Testis (tissue), 3 donors: ENCODE results near the gene HMMR. TPM values are rescaled to one million over a fixed set of nuclear protein-coding genes. Genes with fewer than 3 reads are reported as not detected.
"Not testable (repeated sequence)": the region's sequence is repeated elsewhere in the genome, so short reads cannot be mapped to it uniquely, and the experiment has no call there.

Experiments
- DNase-seq: peaks from one replicate; pipeline ENCODE4 v3.0.0-alpha.2; 2019
- H3K27ac ChIP-seq, 2 donors: fragments of 200-600 bp; sonication (generic); one replicate each; pipeline ENCODE4 v1.5.1; 2019
- H3K27me3 ChIP-seq: fragments of 200-600 bp; sonication (generic); one replicate; pipeline ENCODE4 v1.5.1; 2019
- H3K36me3 ChIP-seq: fragments of 200-600 bp; sonication (generic); one replicate; pipeline ENCODE4 v1.5.1; 2017; ENCODE audit warnings: low read depth; ENCODE audit errors: missing control alignments
- H3K4me1 ChIP-seq: fragments of 200-600 bp; sonication (generic); one replicate; pipeline ENCODE4 v1.5.1; 2019
- H3K4me3 ChIP-seq, 2 donors: fragments of 200-600 bp; sonication (generic); one replicate each; pipeline ENCODE4 v1.5.1; 2017 to 2019
- H3K9me3 ChIP-seq: fragments of 200-600 bp; sonication (generic); one replicate; pipeline ENCODE4 v1.5.1; 2017
- CTCF ChIP-seq, 3 experiments: fragments of 450-650 bp in 2 of 3; fragments of 200-600 bp in 1 of 3; sonication (generic) in 1 of 3; IDR thresholded peaks; one replicate each; pipeline ENCODE4 v1.5.1; 2016 to 2019; ENCODE audit warnings: antibody characterized with exemption in 3 of 3, mild to moderate bottlenecking in 2 of 3, moderate library complexity in 1 of 3
- POLR2A ChIP-seq: fragments of 450-650 bp; IDR thresholded peaks from one replicate; pipeline ENCODE4 v1.6.1; 2017; ENCODE audit warnings: antibody characterized with exemption, mild to moderate bottlenecking, moderate library complexity
- WGBS, 2 donors: methylation state at CpG; one replicate each; pipeline ENCODE4 v1.1.5; 2018; 5-methylcytosine and 5-hydroxymethylcytosine counted together
- intact Hi-C: fragments of 100-400 bp; cut with DNase I; formaldehyde crosslinking; loops from one replicate; pipeline ENCODE4 v1.15.1; 2023; ENCODE audit warnings: low total_unique reads
- polyA plus RNA-seq: library from polyadenylated mRNA; stranded (reverse); fragments of 350-450 nt; fragmentation: Illumina TruSeq; extraction: RNeasy Lipid Tissue Mini Kit (QIAGEN cat#74804); gene quantifications from one replicate; pipeline ENCODE4 v1.2.3, GENCODE V29; 2014; ENCODE audit warnings: low read depth, low replicate concordance; ENCODE audit not compliant: insufficient read depth
- total RNA-seq, 2 donors: library from RNA; depleted of rRNA; stranded (reverse); fragments of >200 nt; gene quantifications; one replicate each; pipeline ENCODE4 v1.2.3, GENCODE V29; 2016

Gene HMMR
- total and polyA plus RNA-seq, 3 donors from 2014 or later, result 11.5 to 20.9 (median 14.5) TPM

- TF ChIP-seq POLR2A, result no peak
- TF ChIP-seq CTCF (IDR thresholded peaks at IDR 0.05), result no peak
- intact Hi-C loops, result no loop called here
- DNase-seq, result no peak
- no peaks in the 10 kb centered on the region for H3K9me3 ChIP-seq
- WGBS, 2 donors, result 61 to 67% methylated on average over 5 of the region's 5 CpGs
- no peak overlapping the region for H3K4me3 ChIP-seq
- no peaks in the 10 kb centered on the region for H3K27me3 ChIP-seq
- H3K4me1 ChIP-seq, result peaks cover 12% of the 10 kb centered on the region
- H3K27ac ChIP-seq, result no peak overlapping the region
- H3K36me3 ChIP-seq, result no peaks in the 10 kb centered on the region
Observed at GRCh38 chr5:163532171-163533084, 72.0 kb downstream of the HMMR start.

- intact Hi-C loops, result no loop called here
- 48 to 63% methylated on average over 2 of the region's 2 CpGs for WGBS, 2 donors
Observed at GRCh38 chr5:163533223-163533622, 72.8 kb downstream of the HMMR start.

GRCh38 chr5:163534492-163535094 lies 74.2 kb downstream of the HMMR start:
- no peaks in the 10 kb centered on the region for H3K36me3 ChIP-seq
- H3K4me3 ChIP-seq, result no peak overlapping the region
- DNase-seq, result no peak
- H3K9me3 ChIP-seq, result no peaks in the 10 kb centered on the region
- intact Hi-C loops, result no loop called here
- TF ChIP-seq CTCF (IDR thresholded peaks at IDR 0.05) (no peak), POLR2A (no peak)
- 53 to 67% methylated on average over 2 of the region's 2 CpGs for WGBS, 2 donors
- H3K27ac ChIP-seq, result no peak overlapping the region
- no peaks in the 10 kb centered on the region for H3K27me3 ChIP-seq
- peaks cover 11% of the 10 kb centered on the region for H3K4me1 ChIP-seq

More at GRCh38 chr5:163533223-163533622, 72.8 kb downstream of the HMMR start:
- TF ChIP-seq CTCF (IDR thresholded peaks at IDR 0.05) (no peak), POLR2A (no peak)
- no peak for DNase-seq
- Histone ChIP-seq H3K4me1 (peaks cover 12% of the 10 kb centered on the region), H3K9me3 (no peaks in the 10 kb centered on the region), H3K36me3 (no peaks in the 10 kb centered on the region), H3K27me3 (no peaks in the 10 kb centered on the region), H3K27ac (no peak overlapping the region), H3K4me3 (no peak overlapping the region)

GRCh38 chr5:163535290-163535689 lies 74.9 kb downstream of the HMMR start:
- 89 to 90% methylated on average over 3 of the region's 3 CpGs for WGBS, 2 donors
- intact Hi-C loops, result no loop called here
- H3K4me1 ChIP-seq, result peaks cover 4% of the 10 kb centered on the region

GRCh38 chr5:163536442-163536841 lies 76.0 kb downstream of the HMMR start:
- H3K9me3 ChIP-seq, H3K36me3 ChIP-seq, intact Hi-C loops, H3K4me1 ChIP-seq, DNase-seq, H3K4me3 ChIP-seq, H3K27me3 ChIP-seq, H3K27ac ChIP-seq: not testable (repeated sequence)
- WGBS, 2 donors, result 90 to 93% methylated on average over 3 of the region's 3 CpGs

More at GRCh38 chr5:163535290-163535689, 74.9 kb downstream of the HMMR start:
- TF ChIP-seq POLR2A, result no peak
- no peak for TF ChIP-seq CTCF (IDR thresholded peaks at IDR 0.05)
- DNase-seq, result no peak
- H3K9me3 ChIP-seq, result no peaks in the 10 kb centered on the region
- no peaks in the 10 kb centered on the region for H3K36me3 ChIP-seq
- H3K4me3 ChIP-seq, result no peak overlapping the region
- no peak overlapping the region for H3K27ac ChIP-seq
- no peaks in the 10 kb centered on the region for H3K27me3 ChIP-seq
